NCI-H2171 (cell line): ENCODE measurements around the gene UPF3A.

Source experiments
- DNase-seq: peaks from one replicate; lab custom pipeline; 2025; lab: John Stamatoyannopoulos, UW

UPF3A gene

GRCh38 chr13:114264886-114265611 lies 16.4 kb upstream of the UPF3A start:
- no peak for DNase-seq

- no peak for DNase-seq
Observed at GRCh38 chr13:114266241-114266640, 15.2 kb upstream of the UPF3A start.

- DNase-seq: no peak
Observed at GRCh38 chr13:114268344-114269280, 12.8 kb upstream of the UPF3A start.

GRCh38 chr13:114269281-114269770 lies 12.1 kb upstream of the UPF3A start:
- DNase-seq: no peak

- DNase-seq: no peak
Observed at GRCh38 chr13:114272977-114273376, 8.4 kb upstream of the UPF3A start.

- DNase-seq: no peak
Observed at GRCh38 chr13:114275304-114275703, 6.1 kb upstream of the UPF3A start.

- DNase-seq: no peak
Observed at GRCh38 chr13:114279146-114279545, 2.3 kb upstream of the UPF3A start.

GRCh38 chr13:114279758-114280355 lies 1.5 kb upstream of the UPF3A start:
- no peak for DNase-seq

GRCh38 chr13:114282041-114282670 lies 755 bp downstream of the UPF3A start:
- DNase-seq: peak; percentile 89

- DNase-seq: no peak
Observed at GRCh38 chr13:114283576-114283975, 2.2 kb downstream of the UPF3A start.

- no peak for DNase-seq
Observed at GRCh38 chr13:114284680-114285079, 3.3 kb downstream of the UPF3A start.

GRCh38 chr13:114285166-114285808 lies 3.9 kb downstream of the UPF3A start:
- DNase-seq: no peak

GRCh38 chr13:114286808-114287207 lies 5.4 kb downstream of the UPF3A start:
- DNase-seq: no peak

GRCh38 chr13:114288157-114288591 lies 6.8 kb downstream of the UPF3A start:
- no peak for DNase-seq

GRCh38 chr13:114296448-114296847 lies 15.0 kb downstream of the UPF3A start:
- no peak for DNase-seq

- DNase-seq: no peak
Observed at GRCh38 chr13:114296902-114297301, 15.5 kb downstream of the UPF3A start.

GRCh38 chr13:114298866-114299265 lies 17.5 kb downstream of the UPF3A start:
- DNase-seq: no peak

GRCh38 chr13:114299604-114300305 lies 18.4 kb downstream of the UPF3A start:
- DNase-seq: no peak

- no peak for DNase-seq
Observed at GRCh38 chr13:114303700-114304327, 22.4 kb downstream of the UPF3A start.

GRCh38 chr13:114304346-114305034 lies 23.1 kb downstream of the UPF3A start:
- no peak for DNase-seq
